Esophagus squamous epithelium (tissue), 5 donors: Measurements from ENCODE around the gene NLRP8. TPM values are rescaled to one million over a fixed set of nuclear protein-coding genes. Genes with fewer than 3 reads are reported as not detected.

Experiments
- DNase-seq: peaks from one replicate; lab custom pipeline; 2025; lab: John Stamatoyannopoulos, UW
- H3K27ac ChIP-seq, 4 donors: fragments of 200-600 bp; sonication (generic); one replicate each; pipeline ENCODE4 v1.5.1; 2016 to 2019; ENCODE audit warnings: mild to moderate bottlenecking in 1 of 4
- H3K27me3 ChIP-seq, 4 donors: fragments of 200-600 bp; sonication (generic); 1 replicate in 3 of 4; 2 replicates in 1 of 4; pipeline versions ENCODE4 v1.5.1 to v1.6.0; 2017 to 2021; ENCODE audit warnings: antibody characterized with exemption in 1 of 4
- H3K36me3 ChIP-seq, 3 donors: fragments of 200-600 bp; sonication (generic); one replicate each; pipeline ENCODE4 v1.5.1; 2016 to 2019
- H3K4me1 ChIP-seq, 3 donors: fragments of 200-600 bp; sonication (generic); one replicate each; pipeline ENCODE4 v1.5.1; 2017 to 2019
- H3K4me3 ChIP-seq, 4 donors: fragments of 200-600 bp; sonication (generic); 1 replicate in 3 of 4; 2 replicates in 1 of 4; pipeline ENCODE4 v1.5.1; 2016 to 2019; ENCODE audit warnings: mild to moderate bottlenecking in 2 of 4, moderate library complexity in 1 of 4
- H3K9me3 ChIP-seq, 3 donors: fragments of 200-600 bp; sonication (generic); one replicate each; pipeline ENCODE4 v1.5.1; 2016 to 2019
- POLR2A ChIP-seq, 4 donors: fragments of 450-650 bp; IDR thresholded peaks; one replicate each; pipeline ENCODE4 v1.6.1; 2017; ENCODE audit warnings: antibody characterized with exemption in 4 of 4, mild to moderate bottlenecking in 4 of 4, moderate library complexity in 3 of 4
- WGBS, 2 donors: methylation state at CpG; one replicate each; pipeline ENCODE4 v1.1.5; 2018; 5-methylcytosine and 5-hydroxymethylcytosine counted together
- intact Hi-C: fragments of 100-400 bp; cut with DNase I; formaldehyde crosslinking; loops from one replicate; pipeline ENCODE4 v1.15.0; 2022
- total RNA-seq, 4 donors: library from RNA; depleted of rRNA; stranded (reverse); fragments of >200 nt; gene quantifications; one replicate each; pipeline ENCODE4 v1.1.0, GENCODE V29; 2016
- TF ChIP-seq, protein P1 (sequence below), 6 experiments: fragments of 450-650 bp in 4 of 6; fragments of 200-600 bp in 2 of 6; sonication (generic) in 2 of 6; IDR thresholded peaks; one replicate each; pipeline ENCODE4 v1.5.1; 2016 to 2019; ENCODE audit warnings: antibody characterized with exemption in 6 of 6, mild to moderate bottlenecking in 4 of 6, moderate library complexity in 4 of 6
- donor health status: DM: yes; HTN: yes; CAD: no.

Gene NLRP8
- total RNA-seq, 4 donors from 2014 or later: not detected

DNA sequence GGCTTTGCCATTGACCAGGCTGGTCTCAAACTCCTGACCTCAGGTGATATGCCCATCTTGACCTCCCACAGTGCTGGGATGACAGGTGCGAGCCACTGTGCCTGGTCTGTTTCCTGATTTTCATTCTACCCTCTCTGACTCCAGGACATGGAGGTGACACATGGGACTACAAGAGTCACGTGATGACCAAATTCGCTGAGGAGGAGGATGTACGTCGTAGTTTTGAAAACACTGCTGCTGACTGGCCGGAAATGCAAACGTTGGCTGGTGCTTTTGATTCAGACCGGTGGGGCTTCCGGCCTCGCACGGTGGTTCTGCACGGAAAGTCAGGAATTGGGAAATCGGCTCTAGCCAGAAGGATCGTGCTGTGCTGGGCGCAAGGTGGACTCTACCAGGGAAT, 79.1 kb downstream of the NLRP8 start:
- H3K9me3 ChIP-seq: peaks cover 0 to 17% (median 0%) of the 10 kb centered on the region in 3 donors
- H3K27me3 ChIP-seq: no peaks in the 10 kb centered on the region
- intact Hi-C loops: no loop called here
- no peak overlapping the region for H3K4me3 ChIP-seq
- no peak overlapping the region for H3K27ac ChIP-seq
- no peak for TF ChIP-seq POLR2A (IDR thresholded peaks at IDR 0.05)
- TF ChIP-seq, protein P1, sequence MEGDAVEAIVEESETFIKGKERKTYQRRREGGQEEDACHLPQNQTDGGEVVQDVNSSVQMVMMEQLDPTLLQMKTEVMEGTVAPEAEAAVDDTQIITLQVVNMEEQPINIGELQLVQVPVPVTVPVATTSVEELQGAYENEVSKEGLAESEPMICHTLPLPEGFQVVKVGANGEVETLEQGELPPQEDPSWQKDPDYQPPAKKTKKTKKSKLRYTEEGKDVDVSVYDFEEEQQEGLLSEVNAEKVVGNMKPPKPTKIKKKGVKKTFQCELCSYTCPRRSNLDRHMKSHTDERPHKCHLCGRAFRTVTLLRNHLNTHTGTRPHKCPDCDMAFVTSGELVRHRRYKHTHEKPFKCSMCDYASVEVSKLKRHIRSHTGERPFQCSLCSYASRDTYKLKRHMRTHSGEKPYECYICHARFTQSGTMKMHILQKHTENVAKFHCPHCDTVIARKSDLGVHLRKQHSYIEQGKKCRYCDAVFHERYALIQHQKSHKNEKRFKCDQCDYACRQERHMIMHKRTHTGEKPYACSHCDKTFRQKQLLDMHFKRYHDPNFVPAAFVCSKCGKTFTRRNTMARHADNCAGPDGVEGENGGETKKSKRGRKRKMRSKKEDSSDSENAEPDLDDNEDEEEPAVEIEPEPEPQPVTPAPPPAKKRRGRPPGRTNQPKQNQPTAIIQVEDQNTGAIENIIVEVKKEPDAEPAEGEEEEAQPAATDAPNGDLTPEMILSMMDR (IDR thresholded peaks at IDR 0.05): no peak
- WGBS, 2 donors: 84 to 88% methylated on average over 6 to 15 of the region's 15 CpGs
- H3K4me1 ChIP-seq: no peaks in the 10 kb centered on the region
- no peaks in the 10 kb centered on the region for H3K36me3 ChIP-seq
- no peak for DNase-seq

Other genes starting within 250 kb of the NLRP8 start
- not detected for gene NLRP9, start 209.4 kb upstream of the NLRP8 start, total RNA-seq
- not detected for gene RFPL4A, start 188.7 kb upstream of the NLRP8 start, total RNA-seq
- not detected for gene RFPL4AL1, start 178.7 kb upstream of the NLRP8 start, total RNA-seq
- not detected for gene NLRP11, start 115.8 kb upstream of the NLRP8 start, total RNA-seq
- gene NLRP4, start 111.3 kb upstream of the NLRP8 start, total RNA-seq: under 1 TPM in 1 of 4 donors, not detected in 3; 0.30 TPM
- gene NLRP13, start 15.5 kb upstream of the NLRP8 start, total RNA-seq: not detected
- gene NLRP5, start 38.9 kb downstream of the NLRP8 start, total RNA-seq: not detected
- gene ZNF787, start 173.5 kb downstream of the NLRP8 start, total RNA-seq: 10 to 100 TPM in 3 of 4 donors, 1 to 10 TPM in 1; 9.9 to 21.3 (median 13.1) TPM
- 10 to 100 TPM; 10.6 to 22.1 (median 15.6) TPM for gene ZNF444, start 193.5 kb downstream of the NLRP8 start, total RNA-seq
- not detected for gene GALP, start 228.2 kb downstream of the NLRP8 start, total RNA-seq
- not detected for gene ZSCAN5B, start 250.0 kb downstream of the NLRP8 start, total RNA-seq